IPS-18c (cell line): ENCODE results near the gene NKAIN2.

Experiments used
- H3K4me3 ChIP-seq: 2 replicates; pipeline ENCODE4 v1.7.0; 2013; ENCODE audit warnings: low read depth, mild to moderate bottlenecking, low read length, moderate library complexity; ENCODE audit not compliant: insufficient read depth
- H3K9me3 ChIP-seq: one replicate; pipeline ENCODE4 v1.6.1; 2013; ENCODE audit warnings: mild to moderate bottlenecking, low read length, moderate library complexity; ENCODE audit not compliant: control insufficient read depth, insufficient read depth

NKAIN2 gene

GRCh38 chr6:124812067-124812466, 1008.4 kb downstream of the NKAIN2 start:
- Histone ChIP-seq H3K9me3 (no peaks in the 10 kb centered on the region), H3K4me3 (no peak overlapping the region)

DNA sequence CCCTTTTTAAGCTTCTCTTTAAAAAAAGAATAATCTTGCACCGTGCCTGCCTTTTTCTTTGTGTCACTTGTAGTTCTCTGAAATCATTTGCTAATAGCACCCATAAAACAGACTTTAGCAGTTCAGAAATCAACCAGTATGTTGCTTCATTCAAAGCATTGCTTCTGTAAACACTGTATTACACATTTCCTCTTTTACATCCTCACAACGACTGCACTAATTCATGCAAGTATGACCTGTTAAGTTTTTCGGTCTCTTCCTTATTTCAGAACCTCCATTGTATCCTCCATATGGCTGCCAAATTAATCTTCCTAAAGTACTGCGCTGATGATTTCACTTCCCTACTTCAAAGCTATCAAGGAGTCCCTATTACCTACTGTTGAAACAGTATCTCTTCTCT, 1015.7 kb downstream of the NKAIN2 start:
- Histone ChIP-seq H3K9me3 (no peaks in the 10 kb centered on the region), H3K4me3 (no peak overlapping the region)

GRCh38 chr6:124822204-124822613, 1018.5 kb downstream of the NKAIN2 start:
- no peaks in the 10 kb centered on the region for H3K9me3 ChIP-seq
- no peak overlapping the region for H3K4me3 ChIP-seq

DNA sequence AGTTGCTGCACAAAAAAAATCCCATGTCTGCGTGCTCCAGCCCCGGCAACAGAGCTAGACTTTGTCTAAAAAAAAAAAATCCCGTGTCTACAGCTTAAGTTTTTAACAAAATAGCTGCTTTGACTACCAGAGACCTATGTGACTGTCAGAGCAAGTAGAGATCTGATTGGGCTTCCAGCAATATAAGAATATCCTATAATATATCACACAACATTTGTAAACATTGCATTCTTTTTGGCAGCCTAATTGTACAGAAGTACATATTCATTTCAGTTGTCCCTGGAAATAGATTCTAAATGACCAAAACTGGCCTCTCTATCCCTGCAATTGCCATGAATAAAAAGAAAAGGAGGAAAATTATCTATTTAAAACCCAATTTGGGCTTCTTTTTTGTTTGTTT, 1019.1 kb downstream of the NKAIN2 start:
- Histone ChIP-seq H3K9me3 (no peaks in the 10 kb centered on the region), H3K4me3 (no peak overlapping the region)

GRCh38 chr6:124823240-124824111, 1019.8 kb downstream of the NKAIN2 start:
- Histone ChIP-seq H3K9me3 (no peaks in the 10 kb centered on the region), H3K4me3 (no peak overlapping the region)

DNA sequence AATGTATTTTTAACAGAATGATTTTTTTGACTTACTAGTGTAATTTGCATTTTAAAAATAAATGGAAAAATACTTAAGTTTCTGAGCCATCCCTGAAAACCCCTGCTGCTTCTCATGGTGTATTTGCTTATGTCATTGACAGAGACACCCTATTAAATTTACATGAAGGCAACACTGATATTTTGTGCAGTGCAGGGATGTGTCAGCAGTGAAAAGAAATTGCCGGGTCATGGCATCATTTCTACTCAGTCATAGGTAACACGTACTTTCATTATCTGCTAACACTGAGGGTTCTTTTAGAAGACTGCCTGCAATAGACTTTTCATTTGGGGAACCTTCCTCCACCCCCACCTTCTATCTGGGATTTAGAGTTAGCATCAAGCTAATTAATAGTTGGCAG, 1021.9 kb downstream of the NKAIN2 start:
- H3K9me3 ChIP-seq, result no peaks in the 10 kb centered on the region

GRCh38 chr6:124829822-124830221, 1026.2 kb downstream of the NKAIN2 start:
- Histone ChIP-seq H3K4me3 (no peak overlapping the region), H3K9me3 (no peaks in the 10 kb centered on the region)

More for the DNA sequence above, 1021.9 kb downstream of the NKAIN2 start:
- no peak overlapping the region for H3K4me3 ChIP-seq

GRCh38 chr6:124830506-124830905, 1026.8 kb downstream of the NKAIN2 start:
- no peaks in the 10 kb centered on the region for H3K9me3 ChIP-seq

GRCh38 chr6:124854338-124854922, 1050.8 kb downstream of the NKAIN2 start:
- H3K9me3 ChIP-seq, result no peaks in the 10 kb centered on the region
- no peak overlapping the region for H3K4me3 ChIP-seq

More at GRCh38 chr6:124830506-124830905, 1026.8 kb downstream of the NKAIN2 start:
- no peak overlapping the region for H3K4me3 ChIP-seq

GRCh38 chr6:124857746-124858145, 1054.1 kb downstream of the NKAIN2 start:
- Histone ChIP-seq H3K9me3 (no peaks in the 10 kb centered on the region), H3K4me3 (no peak overlapping the region)

DNA sequence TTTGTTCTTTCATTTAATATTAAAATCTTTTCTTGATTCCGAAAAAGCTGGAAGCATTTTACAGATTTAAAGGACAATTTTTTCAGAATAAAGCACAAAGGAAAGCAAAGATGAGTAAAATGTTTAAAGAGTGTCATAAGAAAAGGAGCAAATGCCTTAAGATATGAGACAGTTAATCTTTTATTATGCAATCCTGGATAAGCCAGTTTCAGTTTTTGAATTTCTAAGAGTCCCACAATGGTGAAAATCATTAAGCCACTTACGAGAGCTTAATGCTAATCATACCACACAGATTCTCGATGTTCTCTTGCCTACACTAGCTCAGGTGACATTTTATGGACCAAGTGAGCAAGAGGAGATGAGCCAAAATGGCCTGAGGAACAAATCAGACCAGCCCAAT, 1054.9 kb downstream of the NKAIN2 start:
- no peaks in the 10 kb centered on the region for H3K9me3 ChIP-seq
- H3K4me3 ChIP-seq, result no peak overlapping the region

DNA sequence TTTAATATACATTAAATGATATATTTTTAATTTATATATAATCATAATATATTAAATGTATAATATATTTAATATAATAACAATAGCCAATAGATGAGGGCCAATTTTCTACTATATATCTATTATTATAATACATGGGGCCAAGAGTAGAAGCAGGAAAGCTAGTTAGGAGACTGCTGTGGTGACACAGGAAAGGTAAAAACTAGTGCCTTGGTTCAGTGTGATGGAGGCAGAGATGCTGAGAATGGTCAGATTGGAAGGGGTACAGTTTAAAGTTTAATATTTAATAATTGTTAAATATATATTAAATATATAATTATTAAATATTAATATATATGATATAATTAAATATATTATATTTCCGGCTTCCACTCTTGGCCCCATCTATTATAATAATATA, 1055.7 kb downstream of the NKAIN2 start:
- Histone ChIP-seq H3K4me3 (no peak overlapping the region), H3K9me3 (no peaks in the 10 kb centered on the region)

- H3K9me3 ChIP-seq, result no peaks in the 10 kb centered on the region
- H3K4me3 ChIP-seq, result no peak overlapping the region
Observed at GRCh38 chr6:124866040-124866439, 1062.4 kb downstream of the NKAIN2 start.

DNA sequence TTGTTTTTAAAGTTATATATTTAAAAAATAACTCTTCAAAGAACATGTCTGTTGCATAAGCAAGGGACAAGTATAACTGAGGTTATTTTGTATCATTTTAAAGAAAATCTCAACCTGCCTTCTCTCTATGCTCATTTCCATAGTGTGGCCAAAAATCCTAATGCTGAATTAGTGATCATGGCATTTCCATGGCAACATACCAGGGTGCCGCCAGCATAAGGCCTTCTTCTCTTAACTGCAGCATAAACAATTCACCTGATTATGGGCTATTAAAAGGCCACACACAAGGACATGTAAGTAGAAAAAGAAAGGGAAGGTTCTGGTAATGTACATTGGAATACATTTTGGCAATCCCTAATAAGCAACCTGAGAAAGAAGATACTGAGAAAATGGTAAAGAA, 1063.5 kb downstream of the NKAIN2 start:
- Histone ChIP-seq H3K9me3 (no peaks in the 10 kb centered on the region), H3K4me3 (no peak overlapping the region)

- Histone ChIP-seq H3K9me3 (no peaks in the 10 kb centered on the region), H3K4me3 (no peak overlapping the region)
Observed at GRCh38 chr6:124868481-124868880, 1064.8 kb downstream of the NKAIN2 start.

GRCh38 chr6:124869416-124869815, 1065.8 kb downstream of the NKAIN2 start:
- Histone ChIP-seq H3K4me3 (no peak overlapping the region), H3K9me3 (no peaks in the 10 kb centered on the region)

- no peak overlapping the region for H3K4me3 ChIP-seq
- H3K9me3 ChIP-seq, result no peaks in the 10 kb centered on the region
Observed at GRCh38 chr6:124870611-124871459, 1067.2 kb downstream of the NKAIN2 start.
